HepG2 (cell line): ENCODE data around the gene DICER1. TPM values are rescaled to one million over a fixed set of nuclear protein-coding genes. Genes with fewer than 3 reads are reported as not detected.

Experiments used
- AKNA ChIP-seq: sonication (generic); formaldehyde crosslinking; IDR thresholded peaks from 2 replicates; pipeline ENCODE4 v1.4.0; 2020; ENCODE audit warnings: missing genetic modification reagents, borderline replicate concordance
- CCDC6 ChIP-seq: sonication (generic); formaldehyde crosslinking; IDR thresholded peaks from 2 replicates; pipeline ENCODE4 v1.8.1; 2022; ENCODE audit warnings: mild to moderate bottlenecking, missing genetic modification reagents, moderate library complexity
- FUBP1 ChIP-seq: sonication (generic); formaldehyde crosslinking; IDR thresholded peaks from 2 replicates; pipeline ENCODE4 v1.5.1; 2020; ENCODE audit warnings: missing genetic modification reagents, mild to moderate bottlenecking, borderline replicate concordance
- GTF2F1 ChIP-seq: fragments of 150-350 bp; IDR thresholded peaks from 2 replicates; pipeline ENCODE4 v1.6.1; 2014; ENCODE audit warnings: low read length
- IKZF4 ChIP-seq: sonication (generic); formaldehyde crosslinking; IDR thresholded peaks from 2 replicates; pipeline ENCODE4 v1.5.1; 2020; ENCODE audit warnings: borderline replicate concordance, mild to moderate bottlenecking, low read depth, missing genetic modification reagents; ENCODE audit errors: not compliant biosample characterization
- IRF2 ChIP-seq: IDR thresholded peaks from 2 replicates; pipeline ENCODE4 v1.6.1; 2018; ENCODE audit warnings: missing genetic modification reagents, missing compliant biosample characterization
- KDM4B ChIP-seq: sonication (generic); formaldehyde crosslinking; IDR thresholded peaks from 2 replicates; pipeline ENCODE4 v1.4.0; 2020; ENCODE audit warnings: missing genetic modification reagents
- LCORL ChIP-seq, 2 experiments: fragments of 450-650 bp in 1 of 2; sonication (generic) in 1 of 2; formaldehyde crosslinking in 1 of 2; IDR thresholded peaks; 2 replicates each; pipeline versions ENCODE4 v1.5.0 to v1.6.1; 2017 to 2020; ENCODE audit warnings: antibody characterized with exemption in 1 of 2, missing genetic modification reagents in 1 of 2
- NFE2L2 ChIP-seq: fragments of 150-350 bp; IDR thresholded peaks from 2 replicates; pipeline ENCODE4 v1.6.1; 2014; ENCODE audit warnings: low read length
- ONECUT2 ChIP-seq: sonication (generic); formaldehyde crosslinking; IDR thresholded peaks from 2 replicates; pipeline ENCODE4 v1.4.0; 2020; ENCODE audit warnings: missing genetic modification reagents
- PCBP2 ChIP-seq: fragments of 200-400 bp; formaldehyde crosslinking; optimal IDR thresholded peaks from 2 replicates; pipeline ENCODE3; 2018; ENCODE audit warnings: low read length, low read depth; ENCODE audit not compliant: poor library complexity, severe bottlenecking
- PHF21A ChIP-seq: sonication (generic); formaldehyde crosslinking; IDR thresholded peaks from 2 replicates; pipeline ENCODE4 v1.5.0; 2020; ENCODE audit warnings: mild to moderate bottlenecking, missing genetic modification reagents
- PITX1 ChIP-seq: sonication (generic); formaldehyde crosslinking; IDR thresholded peaks from 2 replicates; pipeline ENCODE4 v1.5.1; 2020; ENCODE audit warnings: mild to moderate bottlenecking, missing genetic modification reagents
- PTBP1 ChIP-seq: fragments of 200-400 bp; formaldehyde crosslinking; IDR thresholded peaks from 2 replicates; pipeline ENCODE4 v1.6.1; 2018; ENCODE audit warnings: low read length, low read depth; ENCODE audit not compliant: poor library complexity, severe bottlenecking
- SAFB2 ChIP-seq: sonication (generic); formaldehyde crosslinking; IDR thresholded peaks from 2 replicates; pipeline ENCODE4 v1.5.1; 2020; ENCODE audit warnings: missing genetic modification reagents, low read depth, mild to moderate bottlenecking, borderline replicate concordance
- SMC3 ChIP-seq: IDR thresholded peaks from 2 replicates; pipeline ENCODE4 v1.6.1; 2011; ENCODE audit warnings: low read length, improper control_type of control experiment
- SNAPC2 ChIP-seq: sonication (generic); formaldehyde crosslinking; IDR thresholded peaks from 2 replicates; pipeline ENCODE4 v1.8.1; 2022; ENCODE audit warnings: mild to moderate bottlenecking, missing genetic modification reagents
- STAT5B ChIP-seq: sonication (generic); formaldehyde crosslinking; IDR thresholded peaks from 2 replicates; pipeline ENCODE4 v1.4.0; 2020; ENCODE audit warnings: missing genetic modification reagents
- TCF7 ChIP-seq: sonication (generic); IDR thresholded peaks from 2 replicates; pipeline ENCODE4 v1.6.1; 2016; ENCODE audit warnings: antibody characterized with exemption, low read depth
- ZMYM2 ChIP-seq: sonication (generic); formaldehyde crosslinking; IDR thresholded peaks from 2 replicates; pipeline ENCODE4 v1.8.0; 2022; ENCODE audit warnings: mild to moderate bottlenecking, missing genetic modification reagents
- ZNF232 ChIP-seq: sonication (generic); formaldehyde crosslinking; IDR thresholded peaks from 2 replicates; pipeline ENCODE4 v1.4.0; 2020; ENCODE audit warnings: missing genetic modification reagents, borderline replicate concordance
- ZNF441 ChIP-seq: sonication (generic); formaldehyde crosslinking; IDR thresholded peaks from 2 replicates; pipeline ENCODE4 v1.7.0; 2021; ENCODE audit warnings: missing genetic modification reagents, borderline replicate concordance
- ZNF567 ChIP-seq: sonication (generic); formaldehyde crosslinking; IDR thresholded peaks from 2 replicates; pipeline ENCODE4 v1.8.1; 2023; ENCODE audit warnings: mild to moderate bottlenecking, missing genetic modification reagents, borderline replicate concordance
- ZNF83 ChIP-seq: sonication (generic); formaldehyde crosslinking; IDR thresholded peaks from 2 replicates; pipeline ENCODE4 v1.4.0; 2020; ENCODE audit warnings: missing genetic modification reagents, mild to moderate bottlenecking, borderline replicate concordance
- polyA plus RNA-seq, 8 experiments: library from polyadenylated mRNA; depleted of rRNA in 3 of 8; stranded (reverse) in 7 of 8; unstranded in 1 of 8; fragments of >200 nt; fragmentation: Illumina TruSeq in 4 of 8; extraction: Trizol in 4 of 8; gene quantifications; 2 replicates each; pipeline versions ENCODE4 v1.2.1 to v1.2.3, GENCODE V29; 2011 to 2016; ENCODE audit warnings: low read depth in 4 of 8, missing spikeins in 1 of 8, mixed read lengths in 1 of 8; ENCODE audit not compliant: insufficient read depth in 1 of 8
- total RNA-seq, 5 experiments: library from RNA; depleted of rRNA; stranded (reverse); fragments of >200 nt; fragmentation: Illumina TruSeq; extraction: Trizol; gene quantifications; 2 replicates each; pipeline ENCODE4 v1.2.3, GENCODE V29; 2016; ENCODE audit warnings: low read depth in 1 of 5

Gene DICER1
- total and polyA plus RNA-seq, 2 of the 13 experiments (the other 11 are each of a cell fraction or from before 2014, with no cell fraction given) = 31.8 to 61.9 TPM

GRCh38 chr14:95098984-95099599, 58.2 kb downstream of the DICER1 start (continued):
- TF ChIP-seq AKNA (no peak), ZNF441 (CRISPR knock-in tag) (no peak), ZNF567 (CRISPR knock-in tag) (no peak), SMC3 (peak; percentile 49; the same call in 1 of the 2 replicates), TCF7 (no peak), GTF2F1 (no peak), ONECUT2 (CRISPR knock-in tag) (no peak), NFE2L2 (no peak), LCORL (IDR thresholded peaks at IDR 0.05) (no peak), LCORL (CRISPR knock-in tag; IDR thresholded peaks at IDR 0.05) (no peak), STAT5B (no peak), PTBP1 (no peak), FUBP1 (no peak), KDM4B (no peak), IRF2 (CRISPR knock-in tag) (no peak), PCBP2 (no peak), ZNF232 (CRISPR knock-in tag) (no peak), CCDC6 (CRISPR knock-in tag) (no peak), SNAPC2 (no peak), ZNF83 (CRISPR knock-in tag) (no peak), ZMYM2 (CRISPR knock-in tag) (no peak), PHF21A (CRISPR knock-in tag) (no peak), SAFB2 (no peak), PITX1 (no peak), IKZF4 (CRISPR knock-in tag) (no peak)
